ENCODE results near the gene PDGFD.

Gene PDGFD

GRCh38 chr11:104142698-104143097, 21.2 kb downstream of the PDGFD start:
- DNase-seq, result no peak

DNA sequence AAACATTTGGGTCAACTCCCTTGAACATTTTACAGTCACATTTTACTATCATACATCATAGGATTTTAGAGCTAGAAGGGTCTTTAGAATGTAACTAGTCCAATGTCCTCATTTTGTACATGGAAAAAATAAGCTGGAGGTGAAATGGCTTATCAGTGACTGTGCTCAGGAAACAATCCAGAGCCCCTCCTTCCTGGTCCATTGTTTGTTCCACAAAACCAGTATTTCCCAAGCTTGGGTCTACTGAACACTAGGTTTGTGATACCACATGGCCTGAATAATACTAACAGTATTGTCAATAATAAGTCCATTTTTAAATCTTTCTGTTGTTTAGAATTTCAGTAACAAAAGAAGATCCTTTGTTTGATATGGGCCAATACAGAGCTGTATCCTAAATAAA, 27.1 kb downstream of the PDGFD start:
- no peak for DNase-seq

DNA sequence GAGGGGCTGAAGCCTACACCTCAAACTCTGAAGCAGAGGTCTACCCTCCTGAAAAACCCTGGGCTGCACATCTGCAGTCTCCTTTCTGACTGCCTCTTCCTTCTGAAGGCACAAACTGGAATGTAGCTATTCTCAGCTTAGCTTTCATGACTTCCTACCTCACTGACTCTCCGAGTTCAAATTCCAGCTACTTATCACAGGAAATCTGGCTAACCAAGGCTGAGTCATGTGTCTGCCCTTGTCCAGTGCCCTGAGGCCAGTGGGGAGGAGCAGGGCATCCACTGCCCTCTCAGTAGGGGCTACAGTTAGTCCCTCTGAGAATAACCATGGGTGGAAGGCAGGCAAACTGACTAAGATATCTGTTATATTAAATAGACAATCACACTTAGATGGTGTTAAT, 29.2 kb downstream of the PDGFD start:
- DNase-seq, result no peak

GRCh38 chr11:104130161-104130560, 33.8 kb downstream of the PDGFD start:
- DNase-seq, result no peak

DNA sequence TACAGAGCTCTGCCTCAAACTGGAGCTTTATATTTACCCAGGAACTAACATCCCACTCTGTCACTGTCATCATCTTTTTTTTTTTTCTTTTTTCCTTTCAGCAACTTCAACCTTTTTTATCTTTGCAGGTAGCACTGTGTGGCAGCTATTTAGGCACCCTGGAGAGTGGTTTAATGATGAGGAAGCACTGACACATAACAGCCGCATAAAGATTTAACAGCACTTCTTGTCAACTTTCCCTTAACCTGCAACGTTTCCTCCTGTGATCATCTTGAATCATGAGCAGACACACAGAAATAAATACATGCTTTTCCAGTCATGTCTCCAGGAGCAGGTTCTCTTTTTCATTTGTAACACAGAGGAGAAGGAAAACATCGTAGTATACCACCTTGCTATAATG, 34.8 kb downstream of the PDGFD start:
- DNase-seq, result no peak

- DNase-seq, result no peak
These were observed 36.1 kb downstream of the PDGFD start for GRCh38 chr11:104127828-104128227.

DNA sequence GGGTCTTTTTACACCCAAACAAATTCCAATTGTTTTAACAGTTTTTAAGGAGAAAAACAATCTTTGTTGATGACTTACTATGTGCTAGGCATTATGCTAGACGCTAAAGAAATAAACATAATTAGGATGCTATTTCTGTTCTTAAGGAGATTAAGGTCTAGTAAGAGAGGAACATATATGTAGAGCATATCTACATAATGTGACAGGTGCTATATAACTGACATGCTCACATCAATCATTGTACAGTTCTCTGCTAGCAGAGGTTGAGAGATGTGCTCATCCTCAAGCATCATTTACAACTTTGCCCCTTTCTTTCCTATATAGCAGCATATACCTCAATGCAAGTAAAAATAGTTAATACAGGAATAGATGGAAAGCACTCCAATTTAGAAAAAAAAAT, 37.5 kb downstream of the PDGFD start:
- DNase-seq, result no peak

DNA sequence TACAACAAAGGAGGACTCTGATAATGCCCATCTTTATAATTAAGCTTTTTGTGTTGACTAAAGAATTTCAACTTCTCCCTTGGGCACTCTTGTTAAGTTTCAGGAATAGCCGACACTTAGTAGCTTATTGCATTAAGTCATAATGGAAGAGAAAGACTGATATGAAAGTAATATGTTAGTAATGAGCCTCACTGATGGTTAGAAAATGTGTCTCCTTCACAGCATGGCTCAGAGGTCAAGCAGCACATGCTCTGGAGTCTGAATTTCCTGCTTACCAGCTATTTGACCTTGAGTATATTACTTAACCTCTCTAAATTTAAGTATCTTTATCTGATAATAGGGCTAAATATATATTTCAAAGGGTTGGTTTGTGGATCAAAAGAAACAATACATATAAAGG, 39.0 kb downstream of the PDGFD start:
- DNase-seq, result no peak

DNA sequence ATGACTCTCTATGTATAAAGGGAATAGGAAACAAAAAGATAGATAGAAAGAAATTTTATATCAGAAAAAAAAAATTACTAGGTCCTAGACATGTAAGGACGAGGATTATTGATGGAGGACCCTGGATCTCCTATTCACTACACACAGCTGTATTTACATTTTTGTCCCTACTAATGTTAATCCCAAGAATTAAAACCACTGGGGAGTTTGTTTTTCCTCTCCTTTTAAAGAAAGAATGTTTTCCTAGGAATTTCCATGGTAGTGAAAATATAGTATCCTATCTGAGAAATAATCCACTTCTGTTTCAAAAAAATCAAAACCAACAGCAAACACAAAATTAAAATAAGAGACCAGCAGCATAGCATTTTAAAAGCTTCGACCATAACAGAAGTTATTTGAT, 41.1 kb downstream of the PDGFD start:
- DNase-seq, result no peak

GRCh38 chr11:104122011-104122635, 41.8 kb downstream of the PDGFD start:
- DNase-seq, result no peak

DNA sequence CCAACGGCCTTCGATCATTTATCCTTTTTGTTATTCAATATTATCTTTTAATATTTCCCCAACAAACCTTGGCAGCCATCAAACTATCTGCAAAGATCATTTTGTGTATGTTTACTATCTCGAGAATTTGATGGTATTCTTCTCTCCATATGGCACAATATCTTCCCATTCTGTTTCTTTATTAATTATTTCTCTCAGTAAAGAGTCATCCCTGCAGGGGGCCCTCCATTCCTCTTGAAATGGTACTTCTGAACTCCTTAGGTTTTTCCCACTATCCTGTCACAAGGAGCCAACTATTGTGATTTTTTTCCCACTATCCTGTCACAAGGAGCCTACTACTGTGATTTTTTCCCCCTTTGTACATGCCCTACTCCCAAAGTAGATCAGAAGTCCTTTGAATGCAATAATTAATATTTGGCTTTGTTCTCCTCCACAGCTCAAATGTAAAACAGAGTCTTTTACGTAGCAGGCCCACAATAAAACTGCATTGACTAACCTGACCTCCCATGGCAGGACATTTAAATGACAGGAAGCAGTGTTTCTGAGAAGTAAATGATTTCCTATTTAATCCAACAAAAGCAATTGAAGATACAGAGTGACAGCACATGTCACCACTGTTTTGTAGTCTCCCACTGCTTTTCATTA, 43.3 kb downstream of the PDGFD start:
- DNase-seq, result no peak

DNA sequence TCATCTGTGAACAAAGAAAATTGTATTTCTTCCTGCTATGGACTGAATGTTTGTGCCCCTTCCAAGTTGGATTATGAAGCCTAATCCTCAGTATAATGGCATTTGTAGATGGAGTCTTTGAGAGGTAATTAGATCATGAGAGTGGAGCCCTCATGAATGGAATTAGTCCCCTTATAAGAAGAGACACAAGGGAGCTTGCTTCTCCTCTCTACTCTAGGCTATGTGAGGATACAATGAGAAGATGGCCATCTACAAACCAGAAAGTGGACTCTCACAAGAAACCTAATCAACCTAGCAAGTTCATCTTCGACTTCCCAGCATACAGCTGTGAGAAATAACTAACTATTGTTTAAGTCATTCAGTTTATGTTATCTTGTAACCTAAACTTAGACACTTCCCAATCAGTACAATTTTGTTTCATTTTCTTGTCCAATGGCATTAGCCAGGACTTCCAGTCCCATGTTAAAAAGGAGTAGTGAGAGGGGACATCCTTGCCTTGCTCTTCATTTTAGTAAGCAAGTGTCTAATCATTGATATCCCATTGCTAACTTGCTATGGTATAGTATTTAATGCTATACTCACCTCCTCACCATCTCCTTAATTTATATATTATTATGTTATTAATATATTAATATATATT, 45.7 kb downstream of the PDGFD start:
- no peak for DNase-seq

DNA sequence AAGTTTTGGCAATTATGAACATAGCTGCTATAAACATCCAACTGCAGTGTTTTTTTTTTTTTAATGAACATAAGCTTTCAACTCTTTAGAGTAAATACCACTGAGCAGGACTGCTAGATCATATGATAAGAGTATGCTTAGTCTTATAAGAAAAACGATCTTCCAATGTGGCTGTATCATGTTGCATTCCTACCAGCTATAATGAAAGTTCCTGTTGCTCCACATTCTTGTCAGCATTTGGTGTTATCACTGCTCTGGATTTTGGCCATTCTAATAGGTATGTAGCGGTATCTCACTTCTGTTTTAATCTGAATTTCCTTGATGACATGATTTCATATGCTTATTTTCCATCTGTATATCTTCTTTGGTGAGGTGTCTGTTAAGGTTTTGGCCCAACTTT, 50.4 kb downstream of the PDGFD start:
- DNase-seq, result no peak

DNA sequence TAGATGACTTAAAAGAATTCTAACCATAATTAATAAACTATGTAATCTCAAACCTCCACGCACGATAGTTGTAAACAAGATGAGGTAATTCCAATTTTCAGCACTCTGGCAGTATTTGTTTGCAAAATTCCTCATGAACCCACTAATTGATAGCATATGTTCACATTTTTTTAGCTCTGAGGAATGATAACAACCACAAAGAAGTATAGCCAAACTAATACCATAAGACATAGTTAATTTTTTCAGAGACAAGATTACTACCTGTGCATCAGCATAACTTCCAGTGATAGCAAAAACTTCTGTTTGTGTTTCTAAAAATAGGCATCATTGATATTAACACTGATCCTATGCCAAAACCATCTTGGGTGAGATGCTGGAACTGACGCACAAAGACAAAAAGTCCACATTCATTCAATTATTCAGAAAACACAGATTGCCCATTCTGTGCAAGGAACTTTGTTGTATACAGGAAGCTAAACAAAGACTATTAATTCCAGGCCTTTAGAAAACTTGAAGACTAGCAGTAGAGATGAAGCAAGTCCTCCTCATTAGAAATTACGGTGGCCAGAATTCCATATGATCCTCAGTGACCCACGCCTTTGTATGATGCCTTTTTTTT, 57.7 kb downstream of the PDGFD start:
- DNase-seq, result no peak

- DNase-seq, result no peak
These were observed 58.8 kb downstream of the PDGFD start for GRCh38 chr11:104105155-104105554.

DNA sequence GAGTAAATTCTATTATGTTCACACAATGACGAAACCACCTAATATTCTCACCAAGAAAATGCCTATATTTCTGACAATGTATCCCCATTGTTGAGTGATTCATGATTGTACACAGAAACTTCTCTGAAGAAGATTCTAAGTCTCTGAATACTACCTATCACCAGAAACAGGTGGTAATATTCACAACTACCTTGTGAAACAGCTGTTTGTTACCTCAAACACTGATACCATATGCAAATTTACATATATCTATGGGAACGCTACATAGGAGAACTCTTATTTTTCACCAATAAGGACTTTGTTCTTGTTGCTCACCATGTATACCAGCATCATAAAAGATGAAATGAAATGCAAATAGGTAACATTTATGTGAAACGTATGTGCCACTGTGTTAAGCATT, 59.3 kb downstream of the PDGFD start:
- no peak for DNase-seq

DNA sequence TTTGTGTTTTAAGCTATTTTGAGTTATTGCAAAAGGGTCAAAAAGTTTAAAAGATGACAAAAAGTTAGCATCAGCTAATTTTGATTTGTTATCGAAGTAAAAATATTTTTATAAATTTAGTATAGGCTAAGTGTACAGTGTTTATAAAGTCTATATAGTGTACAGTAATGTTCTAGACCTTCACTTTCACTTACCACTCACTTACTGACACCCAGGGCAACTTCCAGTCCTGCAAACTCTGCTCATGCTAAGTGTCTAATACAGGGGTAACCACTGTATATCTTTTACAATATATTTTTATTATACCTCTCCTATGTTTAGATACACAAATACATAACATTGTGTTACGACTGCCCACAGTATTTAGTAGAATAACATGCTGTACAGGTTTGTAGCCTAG, 59.7 kb downstream of the PDGFD start:
- no peak for DNase-seq

- DNase-seq, result no peak
These were observed 65.4 kb downstream of the PDGFD start for GRCh38 chr11:104098555-104098954.

DNA sequence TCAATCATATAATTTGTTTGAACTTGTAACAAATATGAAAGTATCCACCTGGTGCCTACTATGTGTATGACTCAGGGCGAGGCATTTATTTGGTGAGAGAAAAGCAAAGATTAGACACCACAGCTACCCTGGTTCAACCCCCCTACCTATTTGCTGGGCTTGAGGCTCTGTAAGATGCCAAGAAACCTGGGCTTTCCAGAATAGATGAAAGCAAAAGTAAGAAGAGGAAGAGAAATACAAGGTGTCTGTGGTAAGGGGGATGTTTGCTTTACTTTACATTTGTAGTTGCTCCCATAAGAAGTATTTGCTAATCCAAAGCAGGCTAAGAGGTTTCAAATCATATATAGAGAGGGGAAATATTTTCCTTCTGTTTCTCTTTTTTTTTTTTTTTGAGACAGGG, 65.8 kb downstream of the PDGFD start:
- DNase-seq, result no peak

DNA sequence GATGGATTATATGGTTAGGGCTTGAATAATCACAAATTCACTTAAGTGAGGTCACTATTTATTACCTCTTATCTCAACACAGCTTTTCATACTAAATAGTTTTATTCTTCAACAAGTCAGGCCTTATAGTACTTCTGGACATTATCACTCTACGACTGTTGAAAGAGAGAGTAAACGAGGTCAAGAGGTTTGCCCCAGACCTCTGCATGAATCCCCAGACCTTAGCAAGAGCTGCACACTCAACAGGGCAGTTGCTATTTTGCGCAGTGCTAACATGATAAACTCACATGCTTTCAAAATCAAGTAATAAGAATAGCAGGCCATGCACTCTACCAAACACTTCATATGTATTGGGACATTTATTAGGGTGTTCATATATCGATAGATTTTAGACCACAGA, 67.0 kb downstream of the PDGFD start:
- DNase-seq, result no peak

DNA sequence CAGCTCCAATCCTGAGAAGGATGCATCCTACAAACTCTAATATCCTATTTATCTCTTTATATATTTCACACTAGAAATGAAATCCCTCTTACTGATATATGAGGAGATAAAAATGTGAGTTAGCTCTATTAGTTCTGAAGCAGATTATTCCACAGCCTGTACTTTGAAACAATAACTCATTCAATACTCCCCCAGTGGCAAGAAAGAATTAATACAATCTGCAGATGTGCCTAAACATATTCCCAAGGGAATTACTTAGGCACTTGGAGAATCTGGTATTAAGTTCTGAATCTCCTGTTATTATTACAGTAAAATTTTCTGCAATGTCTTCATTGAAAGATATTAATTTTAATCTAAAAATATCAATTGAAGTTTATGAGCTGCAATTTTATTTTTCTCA, 68.2 kb downstream of the PDGFD start:
- DNase-seq, result no peak

- DNase-seq, result no peak
These were observed 69.4 kb downstream of the PDGFD start for GRCh38 chr11:104094576-104094975.

DNA sequence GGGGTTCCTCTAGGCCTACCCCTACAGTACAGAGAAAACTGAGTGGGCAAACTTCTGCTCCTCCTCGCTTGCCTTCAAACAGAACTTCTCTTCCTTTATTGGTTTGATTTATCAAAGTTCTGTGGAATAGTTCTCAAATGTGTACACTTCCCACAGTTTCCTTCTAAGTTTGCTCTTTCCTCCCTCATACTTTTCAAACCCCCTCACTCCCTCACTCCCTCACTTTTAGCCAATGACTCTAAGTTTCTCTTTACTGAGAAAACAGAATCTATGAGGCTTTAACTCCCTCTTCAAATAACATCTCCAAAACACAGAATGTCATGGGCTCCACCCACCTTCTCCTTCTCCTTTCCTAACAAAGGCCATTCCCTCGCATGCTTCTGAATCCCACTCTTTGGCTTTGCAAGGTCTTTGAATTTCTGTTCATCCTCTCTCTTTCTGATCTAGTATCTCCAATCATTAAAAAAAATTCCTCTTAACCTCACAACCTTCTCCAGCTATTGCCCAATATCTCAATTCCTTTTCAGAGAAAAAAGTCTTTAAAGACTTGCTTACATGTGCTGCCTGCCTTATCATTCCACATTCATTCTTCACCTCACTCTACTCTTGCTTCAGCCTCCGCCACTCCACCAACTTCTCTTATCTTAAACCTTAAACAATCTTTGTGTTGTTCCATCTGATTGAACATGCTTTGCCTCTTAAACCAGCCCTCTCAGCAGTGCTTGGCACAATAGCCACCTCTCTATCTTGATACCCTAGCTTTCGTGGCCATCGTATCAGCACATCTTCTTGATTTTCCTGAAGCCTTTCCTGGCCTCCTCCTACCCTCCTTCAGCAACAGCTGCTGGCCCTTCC, 70.3 kb downstream of the PDGFD start:
- DNase-seq, result no peak

Measured in NCI-H1436 (cell line).